ENCODE data around the gene VWDE.

GRCh38 chr7:12373580-12374263, 29.9 kb downstream of the VWDE start:
- TF ChIP-seq POLR2AphosphoS5 (IDR thresholded peaks at IDR 0.05; ENCODE audit: low read depth, low read length): no peak
- no peak for TF ChIP-seq POLR2A (IDR thresholded peaks at IDR 0.05; ENCODE audit: low read depth, low read length)

Measured in GM12892 (cell line).